WTC11 (cell line): Measurements from ENCODE around the gene CARD19. TPM values are rescaled to one million over a fixed set of nuclear protein-coding genes. Genes with fewer than 3 reads are reported as not detected.
A peak's percentile ranks its signal among the peaks of the same experiment; 100 is the strongest.

Experiments used
- ATAC-seq: fragments of 200-7000 bp; cut with Tn5 transposase; 2 replicates; pipeline ENCODE4 v1.10.0; 2021; ENCODE audit warnings: mild to moderate bottlenecking, moderate library complexity
- CTCF ChIA-PET: fragments of 300-600 bp; sonication (Branson Sonifier 250); formaldehyde crosslinking; loops from one replicate; lab custom pipeline; 2021; ENCODE audit warnings: antibody characterized with exemption; lab: Charles Lee
- POLR2A ChIA-PET: fragments of 350-600 bp; sonication (Branson Sonifier 250); formaldehyde crosslinking; loops from one replicate; lab custom pipeline; 2021; ENCODE audit warnings: antibody characterized with exemption; lab: Charles Lee
- DNase-seq: peaks from one replicate; pipeline ENCODE4 v3.0.0; 2021; ENCODE audit warnings: low spot score
- H3K27ac Mint-ChIP-seq: 2 replicates; pipeline ENCODE4 v1.8.0; 2021; ENCODE audit warnings: mixed read lengths
- H3K27me3 Mint-ChIP-seq: 2 replicates; pipeline ENCODE4 v1.8.0; 2021; ENCODE audit warnings: low read depth, mild to moderate bottlenecking, moderate library complexity, mixed read lengths
- H3K36me3 Mint-ChIP-seq: 2 replicates; pipeline ENCODE4 v1.8.0; 2021; ENCODE audit warnings: mixed read lengths
- H3K4me1 Mint-ChIP-seq: 2 replicates; pipeline ENCODE4 v1.8.0; 2022; ENCODE audit warnings: mixed read lengths
- H3K4me3 Mint-ChIP-seq: 2 replicates; pipeline ENCODE4 v1.8.0; 2021; ENCODE audit warnings: mild to moderate bottlenecking, moderate library complexity, mixed read lengths
- H3K9me3 Mint-ChIP-seq: 2 replicates; pipeline ENCODE4 v1.8.0; 2021; ENCODE audit warnings: mixed read lengths
- ARID4B ChIP-seq: sonication (generic); formaldehyde crosslinking; IDR thresholded peaks from 2 replicates; pipeline ENCODE4 v1.8.0; 2023; ENCODE audit warnings: missing genetic modification reagents, mild to moderate bottlenecking, borderline replicate concordance
- E2F4 ChIP-seq: sonication (generic); formaldehyde crosslinking; IDR thresholded peaks from 2 replicates; pipeline ENCODE4 v1.8.1; 2022; ENCODE audit warnings: low read depth, mild to moderate bottlenecking, moderate library complexity, missing genetic modification reagents, borderline replicate concordance
- E2F5 ChIP-seq: sonication (generic); formaldehyde crosslinking; IDR thresholded peaks from 2 replicates; pipeline ENCODE4 v1.8.1; 2022; ENCODE audit warnings: mild to moderate bottlenecking, moderate library complexity, missing genetic modification reagents
- FOXP4 ChIP-seq: sonication (generic); formaldehyde crosslinking; IDR thresholded peaks from 2 replicates; pipeline ENCODE4 v1.8.0; 2022; ENCODE audit warnings: mild to moderate bottlenecking, missing genetic modification reagents
- HMGA2 ChIP-seq: fragments of 250-450 bp; sonication (Bioruptor Pico); IDR thresholded peaks from 2 replicates; pipeline ENCODE4 v1.4.0; 2021; ENCODE audit warnings: mild to moderate bottlenecking, moderate library complexity
- JAZF1 ChIP-seq: fragments of 250-450 bp; sonication (Bioruptor Pico); IDR thresholded peaks from 2 replicates; pipeline ENCODE4 v1.9.0; 2021; ENCODE audit warnings: moderate library complexity, mild to moderate bottlenecking, inconsistent platforms
- OVOL2 ChIP-seq: fragments of 250-450 bp; sonication (Bioruptor Pico); IDR thresholded peaks from 2 replicates; pipeline ENCODE4 v1.9.0; 2021; ENCODE audit warnings: mild to moderate bottlenecking, borderline replicate concordance
- PRDM15 ChIP-seq: sonication (generic); formaldehyde crosslinking; IDR thresholded peaks from 2 replicates; pipeline ENCODE4 v1.8.0; 2022; ENCODE audit warnings: missing genetic modification reagents
- PRRX2 ChIP-seq: fragments of 250-450 bp; sonication (Bioruptor Pico); IDR thresholded peaks from 2 replicates; pipeline ENCODE4 v1.8.0; 2021; ENCODE audit warnings: mild to moderate bottlenecking
- RELA ChIP-seq: sonication (generic); formaldehyde crosslinking; IDR thresholded peaks from 2 replicates; pipeline ENCODE4 v1.8.1; 2022; ENCODE audit warnings: missing genetic modification reagents, mild to moderate bottlenecking, borderline replicate concordance
- RORB ChIP-seq: fragments of 250-450 bp; sonication (Bioruptor Pico); IDR thresholded peaks from 2 replicates; pipeline ENCODE4 v1.9.0; 2021; ENCODE audit warnings: mild to moderate bottlenecking
- SP1 ChIP-seq: sonication (generic); formaldehyde crosslinking; conservative IDR thresholded peaks from 2 replicates; pipeline ENCODE4 v1.8.1; 2022; ENCODE audit warnings: missing genetic modification reagents
- TCF7 ChIP-seq: sonication (generic); formaldehyde crosslinking; IDR thresholded peaks from 2 replicates; pipeline ENCODE4 v1.8.0; 2022; ENCODE audit warnings: mild to moderate bottlenecking, low read depth, missing genetic modification reagents, moderate library complexity
- ZBTB21 ChIP-seq: sonication (generic); formaldehyde crosslinking; IDR thresholded peaks from 2 replicates; pipeline ENCODE4 v1.8.1; 2023; ENCODE audit warnings: mild to moderate bottlenecking, missing genetic modification reagents, borderline replicate concordance
- ZNF219 ChIP-seq: sonication (generic); formaldehyde crosslinking; IDR thresholded peaks from 2 replicates; pipeline ENCODE4 v1.8.0; 2023; ENCODE audit warnings: missing genetic modification reagents, mild to moderate bottlenecking, borderline replicate concordance
- ZNF281 ChIP-seq: sonication (generic); formaldehyde crosslinking; IDR thresholded peaks from 2 replicates; pipeline ENCODE4 v1.8.0; 2023; ENCODE audit warnings: mild to moderate bottlenecking, missing genetic modification reagents
- ZNF396 ChIP-seq: fragments of 250-450 bp; sonication (Bioruptor Pico); IDR thresholded peaks from 2 replicates; pipeline ENCODE4 v1.8.0; 2021; ENCODE audit warnings: mild to moderate bottlenecking, moderate library complexity, borderline replicate concordance
- ZNF416 ChIP-seq: fragments of 250-450 bp; sonication (Bioruptor Pico); IDR thresholded peaks from 2 replicates; pipeline ENCODE4 v1.9.0; 2021; ENCODE audit warnings: mild to moderate bottlenecking, inconsistent platforms
- ZNF423 ChIP-seq: fragments of 250-450 bp; sonication (Bioruptor Pico); IDR thresholded peaks from 2 replicates; pipeline ENCODE4 v2.1.2; 2022; ENCODE audit warnings: mild to moderate bottlenecking, moderate library complexity
- total RNA-seq: library from RNA; stranded (reverse); gene quantifications from 3 replicates; pipeline ENCODE4 v1.2.3, GENCODE V29; 2021

CARD19 gene
- total RNA-seq, 1 experiment from 2014 or later, result 34.5 TPM

- Mint-ChIP-seq H3K9me3 (no peaks in the 10 kb centered on the region), H3K27me3 (no peaks in the 10 kb centered on the region), H3K4me3 (no peak overlapping the region), H3K27ac (peak overlapping the region; percentile 85), H3K4me1 (peaks cover 15% of the 10 kb centered on the region)
- POLR2A ChIA-PET, result no interaction called here
- ATAC-seq (no peak), DNase-seq (no peak)
- CTCF ChIA-PET, result interaction anchor here (1.6 to 3.8 kb wide), 3 partner anchors 12 to 188 kb away, joined by 5 to 19 read pairs (median 13); no protein-coding TSS in a partner anchor
- TF ChIP-seq ZNF416 (no peak), ZNF423 (no peak), E2F5 (CRISPR knock-in tag) (no peak), JAZF1 (CRISPR knock-in tag) (no peak), ZBTB21 (no peak), PRDM15 (no peak), RORB (CRISPR knock-in tag) (no peak), OVOL2 (no peak), FOXP4 (CRISPR knock-in tag) (no peak), RELA (CRISPR knock-in tag) (no peak), ZNF396 (no peak), PRRX2 (CRISPR knock-in tag) (no peak)
- TF ChIP-seq, all 79 proteins: peak for 0
- no peaks in the 10 kb centered on the region for H3K36me3 Mint-ChIP-seq
Observed at GRCh38 chr9:93114169-93114983, 18.4 kb downstream of the CARD19 start.

- peak overlapping the region; percentile 85 for H3K27ac Mint-ChIP-seq
- no peak for DNase-seq
- no peak for ATAC-seq
- H3K4me3 Mint-ChIP-seq, result no peak overlapping the region
- H3K27me3 Mint-ChIP-seq, result no peaks in the 10 kb centered on the region
- ChIA-PET POLR2A (no interaction called here), CTCF (interaction anchor here (0.6 to 3.8 kb wide), 4 partner anchors 12 to 451 kb away, joined by 3 to 19 read pairs (median 8); no protein-coding TSS in a partner anchor)
- no peaks in the 10 kb centered on the region for H3K9me3 Mint-ChIP-seq
- peaks cover 16% of the 10 kb centered on the region for H3K4me1 Mint-ChIP-seq
- H3K36me3 Mint-ChIP-seq, result no peaks in the 10 kb centered on the region
- TF ChIP-seq E2F4 (CRISPR knock-in tag), result no peak
- TF ChIP-seq ZNF219 (CRISPR knock-in tag), result no peak
- no peak for TF ChIP-seq SP1
- no peak for TF ChIP-seq ZNF281
- TF ChIP-seq TCF7 (CRISPR knock-in tag), result no peak
- TF ChIP-seq HMGA2 (CRISPR knock-in tag), result no peak
- TF ChIP-seq ARID4B, result no peak
Observed at GRCh38 chr9:93114984-93115335, 18.9 kb downstream of the CARD19 start.
